Non-pigmented ciliary epithelial cell (primary cell): ENCODE data around the gene DNAH6.

ENCODE experiments used
- DNase-seq: peaks from one replicate; pipeline ENCODE4 v3.0.0-alpha.2; 2010; ENCODE audit warnings: low read depth

The DNAH6 gene

GRCh38 chr2:84801811-84802210 lies 285.5 kb downstream of the DNAH6 start:
- DNase-seq: no peak

- no peak for DNase-seq
Measured at GRCh38 chr2:84805250-84805958, 289.1 kb downstream of the DNAH6 start.

GRCh38 chr2:84807063-84807485 lies 290.8 kb downstream of the DNAH6 start:
- DNase-seq: peak; percentile 99

- DNase-seq: no peak
Measured at GRCh38 chr2:84808279-84808678, 292.0 kb downstream of the DNAH6 start.

GRCh38 chr2:84811839-84812431 lies 295.6 kb downstream of the DNAH6 start:
- DNase-seq: no peak

GRCh38 chr2:84815146-84815545 lies 298.8 kb downstream of the DNAH6 start:
- DNase-seq: no peak

- no peak for DNase-seq
Measured at GRCh38 chr2:84816426-84817026, 300.2 kb downstream of the DNAH6 start.

- no peak for DNase-seq
Measured at GRCh38 chr2:84817239-84817655, 300.9 kb downstream of the DNAH6 start.

- DNase-seq: no peak
Measured at GRCh38 chr2:84821806-84822205, 305.5 kb downstream of the DNAH6 start.

GRCh38 chr2:84823229-84823628 lies 306.9 kb downstream of the DNAH6 start:
- DNase-seq: no peak

- DNase-seq: no peak
Measured at GRCh38 chr2:84823788-84824187, 307.5 kb downstream of the DNAH6 start.

- DNase-seq: no peak
Measured at GRCh38 chr2:84827978-84828575, 311.8 kb downstream of the DNAH6 start.

GRCh38 chr2:84829693-84830092 lies 313.4 kb downstream of the DNAH6 start:
- no peak for DNase-seq

GRCh38 chr2:84830095-84830494 lies 313.8 kb downstream of the DNAH6 start:
- no peak for DNase-seq

GRCh38 chr2:84830758-84831500 lies 314.6 kb downstream of the DNAH6 start:
- no peak for DNase-seq

- DNase-seq: no peak
Measured at GRCh38 chr2:84832772-84833461, 316.6 kb downstream of the DNAH6 start.

GRCh38 chr2:84833481-84834150 lies 317.3 kb downstream of the DNAH6 start:
- DNase-seq: no peak

- no peak for DNase-seq
Measured at GRCh38 chr2:84836215-84836614, 319.9 kb downstream of the DNAH6 start.

- peak; percentile 57 for DNase-seq
Measured at GRCh38 chr2:84838434-84839145, 322.3 kb downstream of the DNAH6 start.

- no peak for DNase-seq
Measured at GRCh38 chr2:84839851-84840250, 323.6 kb downstream of the DNAH6 start.
